GM10847 (cell line): ENCODE data around the gene USP17L20.
"Not testable (repeated sequence)": the region's sequence is repeated elsewhere in the genome, so short reads cannot be mapped to it uniquely, and the experiment has no call there.

ENCODE experiments used
- POLR2A ChIP-seq: IDR thresholded peaks from 2 replicates; pipeline ENCODE4 v1.6.1; 2011; ENCODE audit not compliant: insufficient read length; ENCODE audit errors: extremely low read depth

USP17L20 gene, protein sequence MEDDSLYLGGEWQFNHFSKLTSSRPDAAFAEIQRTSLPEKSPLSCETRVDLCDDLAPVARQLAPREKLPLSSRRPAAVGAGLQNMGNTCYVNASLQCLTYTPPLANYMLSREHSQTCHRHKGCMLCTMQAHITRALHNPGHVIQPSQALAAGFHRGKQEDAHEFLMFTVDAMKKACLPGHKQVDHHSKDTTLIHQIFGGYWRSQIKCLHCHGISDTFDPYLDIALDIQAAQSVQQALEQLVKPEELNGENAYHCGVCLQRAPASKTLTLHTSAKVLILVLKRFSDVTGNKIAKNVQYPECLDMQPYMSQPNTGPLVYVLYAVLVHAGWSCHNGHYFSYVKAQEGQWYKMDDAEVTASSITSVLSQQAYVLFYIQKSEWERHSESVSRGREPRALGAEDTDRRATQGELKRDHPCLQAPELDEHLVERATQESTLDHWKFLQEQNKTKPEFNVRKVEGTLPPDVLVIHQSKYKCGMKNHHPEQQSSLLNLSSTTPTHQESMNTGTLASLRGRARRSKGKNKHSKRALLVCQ

DNA sequence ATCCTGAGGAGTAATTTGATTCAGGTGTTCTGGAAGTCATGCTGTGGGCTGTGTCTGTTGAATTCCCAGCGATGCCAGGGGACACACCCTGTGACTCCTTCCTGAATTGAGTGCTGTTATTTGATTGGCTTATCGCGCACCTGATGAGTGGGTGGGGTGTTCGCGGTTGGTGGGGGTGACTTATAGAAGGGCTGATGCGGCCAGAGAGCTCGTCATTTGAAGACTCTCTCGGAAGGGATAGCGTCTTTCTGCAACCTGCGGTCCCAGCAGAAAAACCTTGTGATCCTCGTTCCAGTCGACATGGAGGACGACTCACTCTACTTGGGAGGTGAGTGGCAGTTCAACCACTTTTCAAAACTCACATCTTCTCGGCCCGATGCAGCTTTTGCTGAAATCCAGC is at the start of gene USP17L20:
USP17L20 (plus strand) TSS at position 301 of the 400 bp plus-strand sequence; CDS start at position 301, 0 bp downstream.
- TF ChIP-seq POLR2A = not testable (repeated sequence)

DNA sequence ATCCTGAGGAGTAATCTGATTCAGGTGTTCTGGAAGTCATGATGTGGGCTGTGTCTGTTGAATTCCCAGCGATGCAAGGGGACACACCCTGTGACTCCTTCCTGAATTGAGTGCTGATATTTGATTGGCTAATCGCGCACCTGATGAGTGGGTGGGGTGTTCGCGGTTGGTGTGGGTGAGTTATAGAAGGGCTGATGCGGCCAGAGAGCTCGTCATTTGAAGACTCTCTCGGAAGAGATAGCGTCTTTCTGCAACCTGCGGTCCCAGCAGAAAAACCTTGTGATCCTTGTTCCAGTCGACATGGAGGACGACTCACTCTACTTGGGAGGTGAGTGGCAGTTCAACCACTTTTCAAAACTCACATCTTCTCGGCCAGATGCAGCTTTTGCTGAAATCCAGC is 47.6 kb upstream of the USP17L20 start, which contains the start of gene USP17L10:
USP17L10 (plus strand) TSS at position 301 of the 400 bp plus-strand sequence; CDS start at position 301, 0 bp downstream.
- not testable (repeated sequence) for TF ChIP-seq POLR2A

DNA sequence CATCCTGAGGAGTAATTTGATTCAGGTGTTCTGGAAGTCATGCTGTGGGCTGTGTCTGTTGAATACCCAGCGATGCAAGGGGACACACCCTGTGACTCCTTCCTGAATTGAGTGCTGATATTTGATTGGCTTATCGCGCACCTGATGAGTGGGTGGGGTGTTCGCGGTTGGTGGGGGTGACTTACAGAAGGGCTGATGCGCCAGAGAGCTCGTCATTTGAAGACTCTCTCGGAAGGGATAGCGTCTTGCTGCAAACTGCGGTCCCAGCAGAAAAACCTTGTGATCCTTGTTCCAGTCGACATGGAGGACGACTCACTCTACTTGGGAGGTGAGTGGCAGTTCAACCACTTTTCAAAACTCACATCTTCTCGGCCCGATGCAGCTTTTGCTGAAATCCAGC is 42.8 kb upstream of the USP17L20 start, which contains the start of gene USP17L11:
USP17L11 (plus strand) TSS at position 301 of the 400 bp plus-strand sequence; CDS start at position 301, 0 bp downstream.
- TF ChIP-seq POLR2A = not testable (repeated sequence)

DNA sequence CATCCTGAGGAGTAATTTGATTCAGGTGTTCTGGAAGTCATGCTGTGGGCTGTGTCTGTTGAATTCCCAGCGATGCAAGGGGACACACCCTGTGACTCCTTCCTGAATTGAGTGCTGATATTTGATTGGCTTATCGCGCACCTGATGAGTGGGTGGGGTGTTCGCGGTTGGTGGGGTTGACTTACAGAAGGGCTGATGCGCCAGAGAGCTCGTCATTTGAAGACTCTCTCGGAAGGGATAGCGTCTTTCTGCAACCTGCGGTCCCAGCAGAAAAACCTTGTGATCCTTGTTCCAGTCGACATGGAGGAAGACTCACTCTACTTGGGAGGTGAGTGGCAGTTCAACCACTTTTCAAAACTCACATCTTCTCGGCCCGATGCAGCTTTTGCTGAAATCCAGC is 38.1 kb upstream of the USP17L20 start, which contains the start of gene USP17L12:
USP17L12 (plus strand) TSS at position 301 of the 400 bp plus-strand sequence; CDS start at position 301, 0 bp downstream.
- not testable (repeated sequence) for TF ChIP-seq POLR2A

DNA sequence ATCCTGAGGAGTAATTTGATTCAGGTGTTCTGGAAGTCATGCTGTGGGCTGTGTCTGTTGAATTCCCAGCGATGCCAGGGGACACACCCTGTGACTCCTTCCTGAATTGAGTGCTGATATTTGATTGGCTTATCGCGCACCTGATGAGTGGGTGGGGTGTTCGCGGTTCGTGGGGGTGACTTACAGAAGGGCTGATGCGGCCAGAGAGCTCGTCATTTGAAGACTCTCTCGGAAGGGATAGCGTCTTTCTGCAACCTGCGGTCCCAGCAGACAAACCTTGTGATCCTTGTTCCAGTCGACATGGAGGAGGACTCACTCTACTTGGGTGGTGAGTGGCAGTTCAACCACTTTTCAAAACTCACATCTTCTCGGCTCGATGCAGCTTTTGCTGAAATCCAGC is 33.3 kb upstream of the USP17L20 start, which contains the start of gene USP17L13:
USP17L13 (plus strand) TSS at position 301 of the 400 bp plus-strand sequence; CDS start at position 301, 0 bp downstream.
- not testable (repeated sequence) for TF ChIP-seq POLR2A

DNA sequence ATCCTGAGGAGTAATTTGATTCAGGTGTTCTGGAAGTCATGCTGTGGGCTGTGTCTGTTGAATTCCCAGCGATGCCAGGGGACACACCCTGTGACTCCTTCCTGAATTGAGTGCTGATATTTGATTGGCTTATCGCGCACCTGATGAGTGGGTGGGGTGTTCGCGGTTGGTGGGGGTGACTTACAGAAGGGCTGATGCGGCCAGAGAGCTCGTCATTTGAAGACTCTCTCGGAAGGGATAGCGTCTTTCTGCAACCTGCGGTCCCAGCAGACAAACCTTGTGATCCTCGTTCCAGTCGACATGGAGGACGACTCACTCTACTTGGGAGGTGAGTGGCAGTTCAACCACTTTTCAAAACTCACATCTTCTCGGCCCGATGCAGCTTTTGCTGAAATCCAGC is 23.8 kb upstream of the USP17L20 start, which contains the start of gene USP17L15:
USP17L15 (plus strand) TSS at position 301 of the 400 bp plus-strand sequence; CDS start at position 301, 0 bp downstream.
- TF ChIP-seq POLR2A = not testable (repeated sequence)

DNA sequence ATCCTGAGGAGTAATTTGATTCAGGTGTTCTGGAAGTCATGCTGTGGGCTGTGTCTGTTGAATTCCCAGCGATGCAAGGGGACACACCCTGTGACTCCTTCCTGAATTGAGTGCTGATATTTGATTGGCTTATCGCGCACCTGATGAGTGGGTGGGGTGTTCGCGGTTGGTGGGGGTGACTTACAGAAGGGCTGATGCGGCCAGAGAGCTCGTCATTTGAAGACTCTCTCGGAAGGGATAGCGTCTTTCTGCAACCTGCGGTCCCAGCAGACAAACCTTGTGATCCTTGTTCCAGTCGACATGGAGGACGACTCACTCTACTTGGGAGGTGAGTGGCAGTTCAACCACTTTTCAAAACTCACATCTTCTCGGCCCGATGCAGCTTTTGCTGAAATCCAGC is 14.3 kb upstream of the USP17L20 start, which contains the start of gene USP17L17:
USP17L17 (plus strand) TSS at position 301 of the 400 bp plus-strand sequence; CDS start at position 301, 0 bp downstream.
- not testable (repeated sequence) for TF ChIP-seq POLR2A

DNA sequence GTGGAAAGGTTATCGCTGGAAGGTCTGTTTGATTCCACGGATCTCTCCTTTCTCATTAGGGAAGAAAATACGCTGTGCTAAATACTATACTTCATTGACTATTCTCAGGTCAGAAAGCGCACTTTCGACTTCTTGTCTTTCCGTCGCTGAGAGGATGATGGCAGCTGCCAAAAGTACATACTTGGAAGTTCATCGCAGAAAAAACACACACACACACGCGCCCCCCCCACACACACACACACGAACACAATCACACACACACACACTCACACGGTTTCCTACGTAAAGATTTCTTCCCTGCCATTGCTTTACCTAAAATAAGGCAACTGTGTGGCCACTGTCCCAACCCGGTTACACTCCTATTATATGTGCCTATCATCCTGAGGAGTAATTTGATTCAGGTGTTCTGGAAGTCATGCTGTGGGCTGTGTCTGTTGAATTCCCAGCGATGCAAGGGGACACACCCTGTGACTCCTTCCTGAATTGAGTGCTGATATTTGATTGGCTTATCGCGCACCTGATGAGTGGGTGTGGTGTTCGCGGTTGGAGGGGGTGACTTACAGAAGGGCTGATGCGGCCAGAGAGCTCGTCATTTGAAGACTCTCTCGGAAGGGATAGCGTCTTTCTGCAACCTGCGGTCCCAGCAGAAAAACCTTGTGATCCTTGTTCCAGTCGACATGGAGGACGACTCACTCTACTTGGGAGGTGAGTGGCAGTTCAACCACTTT is 9.8 kb upstream of the USP17L20 start, which contains the start of gene USP17L18:
USP17L18 (plus strand) TSS at position 678 of the 728 bp plus-strand sequence; CDS start at position 678, 0 bp downstream.
- TF ChIP-seq POLR2A = not testable (repeated sequence)

DNA sequence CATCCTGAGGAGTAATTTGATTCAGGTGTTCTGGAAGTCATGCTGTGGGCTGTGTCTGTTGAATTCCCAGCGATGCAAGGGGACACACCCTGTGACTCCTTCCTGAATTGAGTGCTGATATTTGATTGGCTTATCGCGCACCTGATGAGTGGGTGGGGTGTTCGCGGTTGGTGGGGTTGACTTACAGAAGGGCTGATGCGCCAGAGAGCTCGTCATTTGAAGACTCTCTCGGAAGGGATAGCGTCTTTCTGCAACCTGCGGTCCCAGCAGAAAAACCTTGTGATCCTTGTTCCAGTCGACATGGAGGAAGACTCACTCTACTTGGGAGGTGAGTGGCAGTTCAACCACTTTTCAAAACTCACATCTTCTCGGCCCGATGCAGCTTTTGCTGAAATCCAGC is 4.8 kb upstream of the USP17L20 start, which contains the start of gene USP17L19:
USP17L19 (plus strand) TSS at position 301 of the 400 bp plus-strand sequence; CDS start at position 301, 0 bp downstream.
- TF ChIP-seq POLR2A = not testable (repeated sequence)

DNA sequence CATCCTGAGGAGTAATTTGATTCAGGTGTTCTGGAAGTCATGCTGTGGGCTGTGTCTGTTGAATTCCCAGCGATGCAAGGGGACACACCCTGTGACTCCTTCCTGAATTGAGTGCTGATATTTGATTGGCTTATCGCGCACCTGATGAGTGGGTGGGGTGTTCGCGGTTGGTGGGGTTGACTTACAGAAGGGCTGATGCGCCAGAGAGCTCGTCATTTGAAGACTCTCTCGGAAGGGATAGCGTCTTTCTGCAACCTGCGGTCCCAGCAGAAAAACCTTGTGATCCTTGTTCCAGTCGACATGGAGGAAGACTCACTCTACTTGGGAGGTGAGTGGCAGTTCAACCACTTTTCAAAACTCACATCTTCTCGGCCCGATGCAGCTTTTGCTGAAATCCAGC is 4.6 kb downstream of the USP17L20 start, which contains the start of gene USP17L21:
USP17L21 (plus strand) TSS at position 301 of the 400 bp plus-strand sequence; CDS start at position 301, 0 bp downstream.
- not testable (repeated sequence) for TF ChIP-seq POLR2A

DNA sequence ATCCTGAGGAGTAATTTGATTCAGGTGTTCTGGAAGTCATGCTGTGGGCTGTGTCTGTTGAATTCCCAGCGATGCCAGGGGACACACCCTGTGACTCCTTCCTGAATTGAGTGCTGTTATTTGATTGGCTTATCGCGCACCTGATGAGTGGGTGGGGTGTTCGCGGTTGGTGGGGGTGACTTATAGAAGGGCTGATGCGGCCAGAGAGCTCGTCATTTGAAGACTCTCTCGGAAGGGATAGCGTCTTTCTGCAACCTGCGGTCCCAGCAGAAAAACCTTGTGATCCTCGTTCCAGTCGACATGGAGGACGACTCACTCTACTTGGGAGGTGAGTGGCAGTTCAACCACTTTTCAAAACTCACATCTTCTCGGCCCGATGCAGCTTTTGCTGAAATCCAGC is 9.4 kb downstream of the USP17L20 start, which contains the start of gene USP17L22:
USP17L22 (plus strand) TSS at position 301 of the 400 bp plus-strand sequence; CDS start at position 301, 0 bp downstream.
- TF ChIP-seq POLR2A = not testable (repeated sequence)
